C4-2B (cell line): Measurements from ENCODE around the gene DOCK10.

Experiments
- ZFX ChIP-seq: fragments of 450-650 bp; IDR thresholded peaks from 2 replicates; pipeline ENCODE4 v1.6.1; 2017
- TF ChIP-seq, protein P1 (sequence below): fragments of 450-650 bp; conservative IDR thresholded peaks from 2 replicates; pipeline ENCODE4 v1.5.1; 2017; ENCODE audit warnings: mild to moderate bottlenecking

DNA sequence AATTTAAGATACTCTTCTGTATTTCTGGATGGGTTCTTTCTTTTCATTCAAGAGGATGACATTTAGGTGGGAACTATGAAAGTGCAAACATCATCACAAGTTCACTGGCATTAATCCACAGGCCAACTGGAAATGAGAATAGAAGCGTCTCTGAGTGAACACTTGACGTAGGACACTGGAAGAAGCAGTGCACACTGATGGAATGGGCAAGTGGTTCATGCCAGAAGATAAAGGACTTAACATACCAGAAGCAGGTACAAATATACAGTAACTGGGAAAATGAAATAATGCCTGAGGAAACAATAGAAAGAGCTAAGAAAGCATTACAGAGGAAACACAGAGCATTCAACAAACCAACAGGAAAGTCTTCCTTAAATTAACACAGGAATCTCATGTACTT lies 205.2 kb downstream of the DOCK10 start:
- TF ChIP-seq, protein P1, sequence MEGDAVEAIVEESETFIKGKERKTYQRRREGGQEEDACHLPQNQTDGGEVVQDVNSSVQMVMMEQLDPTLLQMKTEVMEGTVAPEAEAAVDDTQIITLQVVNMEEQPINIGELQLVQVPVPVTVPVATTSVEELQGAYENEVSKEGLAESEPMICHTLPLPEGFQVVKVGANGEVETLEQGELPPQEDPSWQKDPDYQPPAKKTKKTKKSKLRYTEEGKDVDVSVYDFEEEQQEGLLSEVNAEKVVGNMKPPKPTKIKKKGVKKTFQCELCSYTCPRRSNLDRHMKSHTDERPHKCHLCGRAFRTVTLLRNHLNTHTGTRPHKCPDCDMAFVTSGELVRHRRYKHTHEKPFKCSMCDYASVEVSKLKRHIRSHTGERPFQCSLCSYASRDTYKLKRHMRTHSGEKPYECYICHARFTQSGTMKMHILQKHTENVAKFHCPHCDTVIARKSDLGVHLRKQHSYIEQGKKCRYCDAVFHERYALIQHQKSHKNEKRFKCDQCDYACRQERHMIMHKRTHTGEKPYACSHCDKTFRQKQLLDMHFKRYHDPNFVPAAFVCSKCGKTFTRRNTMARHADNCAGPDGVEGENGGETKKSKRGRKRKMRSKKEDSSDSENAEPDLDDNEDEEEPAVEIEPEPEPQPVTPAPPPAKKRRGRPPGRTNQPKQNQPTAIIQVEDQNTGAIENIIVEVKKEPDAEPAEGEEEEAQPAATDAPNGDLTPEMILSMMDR, result no peak
- TF ChIP-seq ZFX, result no peak
